Esophagus squamous epithelium (tissue), 5 donors: ENCODE data around the gene ZNF622. TPM values are rescaled to one million over a fixed set of nuclear protein-coding genes. Genes with fewer than 3 reads are reported as not detected.

Experiments used
- DNase-seq: peaks from one replicate; lab custom pipeline; 2025; lab: John Stamatoyannopoulos, UW
- H3K27ac ChIP-seq, 4 donors: fragments of 200-600 bp; sonication (generic); one replicate each; pipeline ENCODE4 v1.5.1; 2016 to 2019; ENCODE audit warnings: mild to moderate bottlenecking in 1 of 4
- H3K27me3 ChIP-seq, 4 donors: fragments of 200-600 bp; sonication (generic); 1 replicate in 3 of 4; 2 replicates in 1 of 4; pipeline versions ENCODE4 v1.5.1 to v1.6.0; 2017 to 2021; ENCODE audit warnings: antibody characterized with exemption in 1 of 4
- H3K36me3 ChIP-seq, 3 donors: fragments of 200-600 bp; sonication (generic); one replicate each; pipeline ENCODE4 v1.5.1; 2016 to 2019
- H3K4me1 ChIP-seq, 3 donors: fragments of 200-600 bp; sonication (generic); one replicate each; pipeline ENCODE4 v1.5.1; 2017 to 2019
- H3K4me3 ChIP-seq, 4 donors: fragments of 200-600 bp; sonication (generic); 1 replicate in 3 of 4; 2 replicates in 1 of 4; pipeline ENCODE4 v1.5.1; 2016 to 2019; ENCODE audit warnings: mild to moderate bottlenecking in 2 of 4, moderate library complexity in 1 of 4
- H3K9me3 ChIP-seq, 3 donors: fragments of 200-600 bp; sonication (generic); one replicate each; pipeline ENCODE4 v1.5.1; 2016 to 2019
- POLR2A ChIP-seq, 4 donors: fragments of 450-650 bp; IDR thresholded peaks; one replicate each; pipeline ENCODE4 v1.6.1; 2017; ENCODE audit warnings: antibody characterized with exemption in 4 of 4, mild to moderate bottlenecking in 4 of 4, moderate library complexity in 3 of 4
- WGBS, 2 donors: methylation state at CpG; one replicate each; pipeline ENCODE4 v1.1.5; 2018; 5-methylcytosine and 5-hydroxymethylcytosine counted together
- intact Hi-C: fragments of 100-400 bp; cut with DNase I; formaldehyde crosslinking; loops from one replicate; pipeline ENCODE4 v1.15.0; 2022
- total RNA-seq, 4 donors: library from RNA; depleted of rRNA; stranded (reverse); fragments of >200 nt; gene quantifications; one replicate each; pipeline ENCODE4 v1.1.0, GENCODE V29; 2016
- TF ChIP-seq, protein P1 (sequence below), 6 experiments: fragments of 450-650 bp in 4 of 6; fragments of 200-600 bp in 2 of 6; sonication (generic) in 2 of 6; IDR thresholded peaks; one replicate each; pipeline ENCODE4 v1.5.1; 2016 to 2019; ENCODE audit warnings: antibody characterized with exemption in 6 of 6, mild to moderate bottlenecking in 4 of 6, moderate library complexity in 4 of 6
- donor health status: DM: yes; HTN: yes; CAD: no.

The ZNF622 gene
- total RNA-seq, 4 donors from 2014 or later = 19.5 to 35.2 (median 24.8) TPM

- Histone ChIP-seq H3K27ac (no peak overlapping the region), H3K4me1 (no peaks in the 10 kb centered on the region), H3K27me3 (peaks cover 0 to 6% (median 0%) of the 10 kb centered on the region in 4 donors), H3K4me3 (no peak overlapping the region), H3K36me3 (no peaks in the 10 kb centered on the region), H3K9me3 (no peaks in the 10 kb centered on the region)
- 50 to 60% methylated on average over 8 to 10 of the region's 11 CpGs for WGBS, 2 donors
- no peak for TF ChIP-seq POLR2A (IDR thresholded peaks at IDR 0.05)
- TF ChIP-seq, protein P1, sequence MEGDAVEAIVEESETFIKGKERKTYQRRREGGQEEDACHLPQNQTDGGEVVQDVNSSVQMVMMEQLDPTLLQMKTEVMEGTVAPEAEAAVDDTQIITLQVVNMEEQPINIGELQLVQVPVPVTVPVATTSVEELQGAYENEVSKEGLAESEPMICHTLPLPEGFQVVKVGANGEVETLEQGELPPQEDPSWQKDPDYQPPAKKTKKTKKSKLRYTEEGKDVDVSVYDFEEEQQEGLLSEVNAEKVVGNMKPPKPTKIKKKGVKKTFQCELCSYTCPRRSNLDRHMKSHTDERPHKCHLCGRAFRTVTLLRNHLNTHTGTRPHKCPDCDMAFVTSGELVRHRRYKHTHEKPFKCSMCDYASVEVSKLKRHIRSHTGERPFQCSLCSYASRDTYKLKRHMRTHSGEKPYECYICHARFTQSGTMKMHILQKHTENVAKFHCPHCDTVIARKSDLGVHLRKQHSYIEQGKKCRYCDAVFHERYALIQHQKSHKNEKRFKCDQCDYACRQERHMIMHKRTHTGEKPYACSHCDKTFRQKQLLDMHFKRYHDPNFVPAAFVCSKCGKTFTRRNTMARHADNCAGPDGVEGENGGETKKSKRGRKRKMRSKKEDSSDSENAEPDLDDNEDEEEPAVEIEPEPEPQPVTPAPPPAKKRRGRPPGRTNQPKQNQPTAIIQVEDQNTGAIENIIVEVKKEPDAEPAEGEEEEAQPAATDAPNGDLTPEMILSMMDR (IDR thresholded peaks at IDR 0.05) = no peak
- intact Hi-C loops = no loop called here
- DNase-seq = no peak
Observed at GRCh38 chr5:16427587-16427986, 38.0 kb downstream of the ZNF622 start.

DNA sequence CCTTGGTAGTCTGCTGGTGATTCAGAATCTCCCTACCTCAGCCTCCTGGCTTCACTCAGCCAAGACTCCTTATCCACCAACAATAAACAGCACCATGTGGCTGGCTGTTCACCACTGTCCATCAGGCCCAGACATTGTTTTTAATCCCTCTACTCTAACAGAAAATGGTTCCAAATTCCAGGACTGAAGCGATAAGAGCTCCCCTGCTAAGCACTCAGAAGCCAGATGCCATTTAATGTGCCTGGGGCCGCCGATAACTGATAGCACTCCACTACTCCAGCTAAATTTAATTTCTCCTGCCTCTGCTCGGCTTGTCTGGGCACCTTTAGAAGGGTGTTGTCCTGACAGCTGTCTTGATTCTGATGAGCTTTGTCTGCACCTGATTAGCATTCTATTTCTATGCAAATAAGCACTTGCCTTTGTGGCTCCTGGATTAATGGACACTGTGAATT is 47.1 kb downstream of the ZNF622 start:
- no peaks in the 10 kb centered on the region for H3K9me3 ChIP-seq
- no peaks in the 10 kb centered on the region for H3K27me3 ChIP-seq
- no peak overlapping the region for H3K4me3 ChIP-seq
- 36 to 71% methylated on average over 4 of the region's 4 CpGs for WGBS, 2 donors
- no peaks in the 10 kb centered on the region for H3K36me3 ChIP-seq
- H3K27ac ChIP-seq = no peak overlapping the region
- no peaks in the 10 kb centered on the region for H3K4me1 ChIP-seq
- intact Hi-C loops = no loop called here
- TF ChIP-seq, protein P1 (IDR thresholded peaks at IDR 0.05) = no peak
- no peak for DNase-seq

DNA sequence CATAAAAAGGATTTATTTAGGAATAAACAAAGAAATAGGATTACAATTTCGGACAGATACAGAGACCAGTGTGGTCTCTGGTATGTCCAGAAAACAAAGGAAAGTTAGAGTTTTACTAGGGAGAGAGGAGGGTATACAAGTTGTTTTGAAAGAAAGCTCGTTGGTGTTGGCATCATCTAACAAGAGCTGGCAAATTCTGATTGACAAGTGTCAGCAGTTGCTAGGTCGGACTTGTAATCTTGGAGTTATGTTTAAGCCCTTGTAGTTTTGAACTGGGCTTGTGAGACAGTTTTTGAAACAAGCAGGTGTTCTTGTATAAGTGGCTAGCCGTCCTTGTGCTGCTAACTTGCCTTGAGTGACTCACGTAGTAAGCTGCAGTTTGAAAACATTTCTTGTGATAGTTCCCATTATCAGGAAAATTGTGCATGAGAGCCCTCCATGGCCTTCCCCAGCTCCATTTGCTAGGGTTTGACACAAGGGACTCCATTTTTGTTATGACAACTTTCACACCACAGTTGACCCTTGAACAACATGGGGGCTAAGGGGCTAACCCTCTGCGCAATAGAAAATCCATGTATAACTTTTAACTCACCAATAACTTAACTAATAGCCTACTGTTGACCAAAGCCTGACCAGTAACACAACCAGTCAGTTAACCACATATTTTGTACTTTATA is 48.1 kb downstream of the ZNF622 start:
- DNase-seq = no peak
- no peaks in the 10 kb centered on the region for H3K4me1 ChIP-seq
- no peaks in the 10 kb centered on the region for H3K27me3 ChIP-seq
- WGBS, 2 donors = 75 to 78% methylated on average over 6 of the region's 6 CpGs
- no peaks in the 10 kb centered on the region for H3K36me3 ChIP-seq
- no peaks in the 10 kb centered on the region for H3K9me3 ChIP-seq
- no peak overlapping the region for H3K27ac ChIP-seq
- intact Hi-C loops = no loop called here
- no peak for TF ChIP-seq POLR2A (IDR thresholded peaks at IDR 0.05)
- TF ChIP-seq, protein P1 (IDR thresholded peaks at IDR 0.05) = no peak
- H3K4me3 ChIP-seq = no peak overlapping the region

DNA sequence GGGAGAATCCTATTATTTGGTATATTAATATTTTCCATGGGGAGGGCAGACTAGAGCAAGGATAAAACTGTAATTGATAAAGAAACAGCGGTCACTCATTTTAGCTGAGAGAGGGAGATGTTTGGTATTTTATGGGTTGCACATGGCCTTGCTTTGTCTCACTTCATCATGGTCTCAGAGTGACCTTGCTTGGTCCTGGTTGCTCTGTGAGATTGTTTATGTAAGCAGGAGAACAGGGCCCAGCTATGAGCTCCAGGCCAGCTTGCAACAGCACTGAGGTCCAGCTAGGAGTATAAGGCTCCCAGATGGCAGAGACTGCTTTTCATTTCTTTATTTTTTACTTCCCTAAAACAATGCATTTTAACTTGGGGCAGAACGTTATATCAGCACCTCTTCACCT is 50.7 kb downstream of the ZNF622 start:
- DNase-seq = no peak
- Histone ChIP-seq H3K4me1 (no peaks in the 10 kb centered on the region), H3K9me3 (no peaks in the 10 kb centered on the region), H3K27ac (no peak overlapping the region), H3K36me3 (no peaks in the 10 kb centered on the region), H3K4me3 (no peak overlapping the region), H3K27me3 (no peaks in the 10 kb centered on the region)
- intact Hi-C loops = no loop called here
- WGBS, 2 donors = 83 to 88% methylated on average over 2 of the region's 2 CpGs
- TF ChIP-seq, protein P1 (IDR thresholded peaks at IDR 0.05) = no peak
- no peak for TF ChIP-seq POLR2A (IDR thresholded peaks at IDR 0.05)

DNA sequence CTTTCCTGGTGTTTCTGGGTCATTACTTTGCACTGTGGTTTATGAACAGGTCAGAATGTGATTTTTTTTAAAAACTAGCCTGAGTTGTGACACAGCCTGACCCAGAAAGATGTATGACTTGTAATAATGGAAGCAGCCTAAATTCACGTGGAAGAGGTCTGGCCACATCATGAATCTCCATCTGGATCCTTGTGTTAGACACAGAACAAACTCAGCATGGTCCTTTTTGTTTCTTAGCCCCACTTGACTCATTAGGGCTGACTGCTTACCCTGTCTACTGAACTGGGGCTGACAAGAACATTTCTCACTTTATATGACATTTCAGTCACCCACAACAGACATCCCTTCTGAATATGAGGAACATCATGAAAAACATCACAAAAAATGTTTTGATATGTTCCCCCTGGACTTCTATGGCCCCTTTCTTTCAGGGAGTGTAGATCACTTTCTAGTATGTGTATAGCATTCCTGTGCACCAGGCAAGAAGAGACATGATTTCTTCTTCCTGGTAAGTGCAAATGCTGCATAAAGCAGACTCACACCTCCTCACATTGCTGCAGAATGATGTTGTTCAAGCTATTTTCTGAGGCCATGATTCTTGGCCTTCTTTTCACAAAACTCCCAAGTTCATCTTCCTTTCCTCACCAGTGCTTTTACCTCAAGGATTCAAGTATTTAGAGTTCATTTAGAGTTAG is 52.3 kb downstream of the ZNF622 start:
- H3K4me1 ChIP-seq = no peaks in the 10 kb centered on the region
- no peak for TF ChIP-seq POLR2A (IDR thresholded peaks at IDR 0.05)
- TF ChIP-seq, protein P1 (IDR thresholded peaks at IDR 0.05) = no peak
- intact Hi-C loops = no loop called here
- H3K27me3 ChIP-seq = no peaks in the 10 kb centered on the region
- no peaks in the 10 kb centered on the region for H3K36me3 ChIP-seq
- WGBS, 2 donors = 24 to 27% methylated on average over 1 of the region's 1 CpG
- no peak overlapping the region for H3K4me3 ChIP-seq
- no peak for DNase-seq
- H3K9me3 ChIP-seq = no peaks in the 10 kb centered on the region
- H3K27ac ChIP-seq = no peak overlapping the region
